T-cell (primary cell): ENCODE results near the gene THBS1. TPM values are rescaled to one million over a fixed set of nuclear protein-coding genes. Genes with fewer than 3 reads are reported as not detected.

Experiments used
- ATAC-seq, 4 experiments: fragments of 200-7000 bp in 3 of 4; fragments of 150-1000 bp in 1 of 4; cut with Tn5 transposase; replicated peaks in 1 of 4; 1 replicate in 3 of 4; 2 replicates in 1 of 4; pipeline ENCODE4 v1.10.0; 2021; ENCODE audit warnings: moderate library complexity in 3 of 4, mild to moderate bottlenecking in 2 of 4, moderate number of reproducible peaks in 1 of 4
- CTCF ChIA-PET, 2 donors: fragments of 300-600 bp; sonication (Branson Sonifier 250); formaldehyde crosslinking; loops; one replicate each; lab custom pipeline; 2022; ENCODE audit warnings: antibody characterized with exemption in 2 of 2; lab: Charles Lee
- POLR2A ChIA-PET, 2 donors: fragments of 300-600 bp; sonication (Branson Sonifier 250); formaldehyde crosslinking; loops; one replicate each; lab custom pipeline; 2022; ENCODE audit warnings: antibody characterized with exemption in 2 of 2; lab: Charles Lee
- DNase-seq, 35 experiments: peaks; one replicate each; pipeline versions ENCODE4 v3.0.0 to v3.0.0-alpha.2; 2013 to 2023
- H3K27ac ChIP-seq: one replicate; pipeline ENCODE4 v1.5.1; 2013; ENCODE audit warnings: low read length
- H3K27me3 ChIP-seq, 2 experiments: replicated peaks in 1 of 2; 1 replicate in 1 of 2; 2 replicates in 1 of 2; pipeline versions ENCODE4 v1.6.1 to v1.7.0; 2013; ENCODE audit warnings: low read length in 1 of 2, mixed read lengths in 1 of 2; ENCODE audit not compliant: control insufficient read depth in 2 of 2, insufficient read depth in 2 of 2; ENCODE audit errors: extremely low read depth in 1 of 2
- H3K36me3 ChIP-seq, 2 donors: 1 replicate in 1 of 2; 2 replicates in 1 of 2; pipeline versions ENCODE4 v1.6.1 to v1.7.0; 2013; ENCODE audit warnings: low read length in 1 of 2; ENCODE audit not compliant: control insufficient read depth in 2 of 2, insufficient read depth in 1 of 2; ENCODE audit errors: extremely low read depth in 1 of 2
- H3K4me1 ChIP-seq, 2 experiments: 1 replicate in 1 of 2; 2 replicates in 1 of 2; pipeline versions ENCODE4 v1.6.1 to v1.7.0; 2013; ENCODE audit warnings: low read length in 2 of 2, mixed read lengths in 1 of 2; ENCODE audit not compliant: insufficient read depth in 2 of 2, control insufficient read depth in 1 of 2; ENCODE audit errors: extremely low read depth in 1 of 2
- H3K4me3 ChIP-seq, 2 donors: 1 replicate in 1 of 2; 2 replicates in 1 of 2; pipeline versions ENCODE4 v1.5.1 to v1.7.0; 2013; ENCODE audit warnings: mild to moderate bottlenecking in 2 of 2, low read length in 1 of 2, moderate library complexity in 1 of 2; ENCODE audit not compliant: control insufficient read depth in 1 of 2; ENCODE audit errors: extremely low read depth in 1 of 2
- H3K9me3 ChIP-seq: 2 replicates; pipeline ENCODE4 v1.7.0; 2013
- H3K27ac Mint-ChIP-seq, 2 donors: one replicate each; pipeline ENCODE4 v1.8.0; 2020 to 2021; ENCODE audit warnings: mild to moderate bottlenecking in 2 of 2, mixed read lengths in 2 of 2
- H3K27me3 Mint-ChIP-seq, 2 donors: one replicate each; pipeline ENCODE4 v1.8.0; 2021 to 2022; ENCODE audit warnings: mixed read lengths in 2 of 2
- H3K36me3 Mint-ChIP-seq: one replicate; pipeline ENCODE4 v1.8.0; 2021; ENCODE audit warnings: mixed read lengths
- H3K4me1 Mint-ChIP-seq, 3 donors: one replicate each; pipeline ENCODE4 v1.8.0; 2020 to 2022; ENCODE audit warnings: mixed read lengths in 3 of 3, mild to moderate bottlenecking in 1 of 3
- H3K4me3 Mint-ChIP-seq, 3 donors: one replicate each; pipeline ENCODE4 v1.8.0; 2020 to 2022; ENCODE audit warnings: mild to moderate bottlenecking in 3 of 3, mixed read lengths in 3 of 3, moderate library complexity in 3 of 3
- H3K9me3 Mint-ChIP-seq, 3 donors: one replicate each; pipeline ENCODE4 v1.8.0; 2020 to 2022; ENCODE audit warnings: mixed read lengths in 3 of 3
- WGBS: methylation state at CpG from one replicate; pipeline ENCODE4 v1.1.5; 2013; ENCODE audit warnings: missing lambda C conversion rate; ENCODE audit not compliant: insufficient coverage; 5-methylcytosine and 5-hydroxymethylcytosine counted together
- total RNA-seq, 35 experiments: library from RNA in 6 of 35; stranded (reverse) in 6 of 35; fragments of 120-200 nt in 1 of 35; gene quantifications; one replicate each; pipeline versions ENCODE4 v1.2.1 to v1.2.4 and lab custom pipeline; 2013 to 2026

Gene THBS1
- total RNA-seq, 5 donors from 2014 or later (not counting 1 experiment from before 2014, with no cell fraction given) = 1.3 to 8.6 (median 7.6) TPM

DNA sequence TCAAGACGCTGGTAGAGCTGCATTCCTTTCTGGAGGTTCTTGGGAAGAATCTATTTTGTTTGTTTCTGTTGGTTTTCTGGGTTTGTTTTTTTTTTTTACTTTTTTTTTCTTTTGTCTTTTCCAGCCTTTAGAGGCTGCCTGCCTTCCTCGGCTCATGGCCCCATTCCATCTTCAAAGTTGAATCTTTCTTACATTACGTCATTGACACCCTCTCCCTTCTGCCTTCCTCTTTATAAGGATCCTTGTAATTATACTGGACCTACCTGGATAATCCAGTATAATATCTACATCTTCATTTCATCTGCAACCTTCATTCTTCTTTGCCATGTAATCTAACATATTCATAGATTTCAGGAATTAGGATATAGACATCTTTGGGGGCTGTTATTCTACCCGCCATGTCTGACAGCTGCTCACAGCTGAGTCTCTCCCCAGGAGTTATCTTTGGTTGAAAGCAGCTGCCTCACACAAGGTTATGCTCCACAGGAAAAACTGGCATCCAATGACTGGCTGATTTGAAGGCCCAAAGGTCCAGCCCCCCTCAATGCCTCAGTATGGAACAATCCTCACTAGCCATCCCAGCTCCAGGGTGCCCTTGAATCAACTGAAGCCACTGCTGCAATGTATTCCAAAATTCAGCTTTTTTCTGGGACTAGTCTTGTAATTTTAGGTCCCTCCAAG is 38.4 kb upstream of the THBS1 start:
- CTCF ChIA-PET = no interaction called here
- Mint-ChIP-seq H3K27me3 (peaks cover 0 to 19% of the 10 kb centered on the region in 2 donors), H3K27ac (no peak overlapping the region), H3K36me3 (no peaks in the 10 kb centered on the region), H3K4me3 (no peak overlapping the region), H3K4me1 (peaks cover 0 to 5% (median 2%) of the 10 kb centered on the region in 3 donors), H3K9me3 (peaks cover 6 to 14% (median 7%) of the 10 kb centered on the region in 3 donors)
- DNase-seq (no peak), ATAC-seq (no peak)
- no peak overlapping the region for H3K27ac ChIP-seq
- H3K4me3 ChIP-seq = no peak overlapping the region
- H3K27me3 ChIP-seq = no peaks in the 10 kb centered on the region
- 93% methylated on average over 2 of the region's 4 CpGs for WGBS
- no peaks in the 10 kb centered on the region for H3K4me1 ChIP-seq
- POLR2A ChIA-PET = interaction anchor here in 1 of 2 donors (0.6 kb wide), 1 partner anchor 81 kb away, joined by 3 read pairs; no protein-coding TSS in a partner anchor
- H3K36me3 ChIP-seq = no peaks in the 10 kb centered on the region
- no peaks in the 10 kb centered on the region for H3K9me3 ChIP-seq

DNA sequence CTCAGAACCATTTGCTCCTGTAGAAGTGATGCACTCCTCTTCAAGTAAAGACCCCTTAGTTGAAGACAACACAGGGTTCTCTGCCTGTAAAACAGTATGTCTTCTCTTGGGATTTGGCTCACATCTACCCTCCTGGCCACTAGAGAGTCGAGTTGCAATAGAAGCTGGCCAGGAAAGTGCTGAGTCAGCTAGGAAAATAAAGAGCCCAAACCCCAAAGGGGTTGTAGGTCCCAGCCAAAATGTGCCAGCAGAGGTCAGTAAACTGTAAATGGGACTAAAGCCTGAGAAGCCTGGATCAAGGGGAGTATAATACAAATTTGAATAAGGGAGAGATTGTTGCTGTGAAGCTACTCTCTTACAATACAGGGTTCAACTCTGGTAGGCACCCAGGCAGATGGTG is 37.2 kb upstream of the THBS1 start:
- DNase-seq (no peak), ATAC-seq (no peak)
- H3K4me3 ChIP-seq = no peak overlapping the region
- no peak overlapping the region for H3K27ac Mint-ChIP-seq
- H3K4me1 Mint-ChIP-seq = peaks cover 0 to 5% (median 2%) of the 10 kb centered on the region in 3 donors
- WGBS = no CpG with 5 or more reads among the region's 1 CpG
- H3K27ac ChIP-seq = no peak overlapping the region
- H3K9me3 Mint-ChIP-seq = peaks cover 6 to 14% (median 7%) of the 10 kb centered on the region in 3 donors
- H3K9me3 ChIP-seq = no peaks in the 10 kb centered on the region
- H3K4me3 Mint-ChIP-seq = no peak overlapping the region
- H3K4me1 ChIP-seq = no peaks in the 10 kb centered on the region
- ChIA-PET CTCF (no interaction called here), POLR2A (no interaction called here)
- H3K27me3 Mint-ChIP-seq = peaks cover 0 to 19% of the 10 kb centered on the region in 2 donors
- H3K27me3 ChIP-seq = no peaks in the 10 kb centered on the region
- no peaks in the 10 kb centered on the region for H3K36me3 ChIP-seq
- H3K36me3 Mint-ChIP-seq = no peaks in the 10 kb centered on the region

DNA sequence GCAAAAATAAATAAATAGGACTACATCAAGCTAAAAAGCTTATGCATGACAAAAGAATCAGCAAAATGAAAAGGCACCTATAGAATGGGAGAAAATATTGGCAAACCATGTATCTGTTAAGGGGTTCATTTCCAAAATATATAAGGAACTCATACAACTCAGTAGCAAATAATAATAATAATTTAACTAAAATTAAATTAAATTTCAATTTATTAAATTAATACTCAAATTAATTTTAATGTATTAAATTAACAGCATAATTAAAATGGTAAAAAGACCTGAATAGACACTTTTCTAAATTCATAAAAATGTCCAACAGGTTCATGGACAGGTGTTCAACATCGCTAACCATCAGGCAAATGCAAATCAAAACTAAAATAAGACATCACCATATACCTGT is 34.0 kb upstream of the THBS1 start:
- H3K4me1 Mint-ChIP-seq = no peaks in the 10 kb centered on the region
- ATAC-seq (no peak), DNase-seq (no peak)
- H3K27me3 Mint-ChIP-seq = peaks cover 0 to 21% of the 10 kb centered on the region in 2 donors
- POLR2A ChIA-PET = no interaction called here
- no peaks in the 10 kb centered on the region for H3K27me3 ChIP-seq
- no peaks in the 10 kb centered on the region for H3K36me3 Mint-ChIP-seq
- no peak overlapping the region for H3K4me3 Mint-ChIP-seq
- H3K9me3 ChIP-seq = no peaks in the 10 kb centered on the region
- H3K9me3 Mint-ChIP-seq = peaks cover 6 to 14% (median 7%) of the 10 kb centered on the region in 3 donors
- H3K27ac Mint-ChIP-seq = no peak overlapping the region
- no CpG with 5 or more reads among the region's 1 CpG for WGBS
- H3K36me3 ChIP-seq = no peaks in the 10 kb centered on the region
- no peak overlapping the region for H3K4me3 ChIP-seq
- H3K27ac ChIP-seq = no peak overlapping the region
- CTCF ChIA-PET = no interaction called here
- no peaks in the 10 kb centered on the region for H3K4me1 ChIP-seq

DNA sequence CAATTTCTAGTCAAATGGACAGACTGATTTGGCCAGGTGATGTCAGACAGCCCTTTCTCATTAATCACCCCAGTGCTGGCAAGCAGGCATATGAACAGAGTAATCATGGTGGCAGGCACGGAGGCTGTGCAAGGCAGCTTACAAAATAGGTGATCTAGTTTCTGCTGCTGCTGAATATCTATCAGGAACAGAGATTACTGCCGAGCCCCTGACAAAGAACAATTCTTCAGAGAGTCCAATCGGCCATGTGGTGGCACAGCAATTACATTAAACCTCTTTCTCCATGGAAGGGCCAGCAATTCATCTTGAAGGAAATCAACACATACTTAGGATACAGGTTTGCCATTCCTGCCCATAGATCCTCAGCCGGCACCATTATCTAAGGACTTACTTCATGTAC is 32.3 kb upstream of the THBS1 start:
- H3K4me1 ChIP-seq = no peaks in the 10 kb centered on the region
- H3K9me3 ChIP-seq = no peaks in the 10 kb centered on the region
- no peaks in the 10 kb centered on the region for H3K36me3 Mint-ChIP-seq
- H3K36me3 ChIP-seq = no peaks in the 10 kb centered on the region
- H3K4me3 ChIP-seq = no peak overlapping the region
- H3K27me3 Mint-ChIP-seq = peaks cover 0 to 17% of the 10 kb centered on the region in 2 donors
- no peak overlapping the region for H3K27ac Mint-ChIP-seq
- no peak overlapping the region for H3K4me3 Mint-ChIP-seq
- no peaks in the 10 kb centered on the region for H3K4me1 Mint-ChIP-seq
- DNase-seq (no peak), ATAC-seq (no peak)
- H3K27me3 ChIP-seq = no peaks in the 10 kb centered on the region
- 88% methylated on average over 4 of the region's 4 CpGs for WGBS
- H3K27ac ChIP-seq = no peak overlapping the region
- POLR2A ChIA-PET = no interaction called here
- CTCF ChIA-PET = no interaction called here
- peaks cover 6 to 14% (median 7%) of the 10 kb centered on the region in 3 donors for H3K9me3 Mint-ChIP-seq

DNA sequence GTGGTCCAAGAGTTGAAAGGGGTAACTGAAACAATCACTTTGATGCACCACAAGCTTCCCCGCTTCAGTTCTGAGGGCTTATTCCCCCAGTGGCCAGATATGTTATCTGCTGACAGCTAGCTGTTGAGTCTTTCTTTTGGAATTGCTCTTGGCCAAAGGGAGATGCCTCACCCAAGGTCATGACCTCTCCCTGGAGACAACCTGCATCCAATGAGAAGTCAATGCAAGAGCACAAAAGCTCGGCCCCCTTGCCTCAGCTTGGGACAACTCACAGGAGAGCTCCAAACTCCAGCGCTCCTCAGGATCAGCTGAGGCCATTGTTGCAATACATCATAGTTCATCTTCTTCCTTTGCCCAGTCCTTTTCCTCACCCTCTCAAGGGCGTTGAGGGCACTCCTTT is 31.0 kb upstream of the THBS1 start:
- no peaks in the 10 kb centered on the region for H3K36me3 ChIP-seq
- no peak overlapping the region for H3K27ac Mint-ChIP-seq
- no peak overlapping the region for H3K4me3 Mint-ChIP-seq
- no peak for ATAC-seq
- DNase-seq = no peak
- no peaks in the 10 kb centered on the region for H3K36me3 Mint-ChIP-seq
- H3K4me1 ChIP-seq = no peaks in the 10 kb centered on the region
- CTCF ChIA-PET = no interaction called here
- 75% methylated on average over 4 of the region's 4 CpGs for WGBS
- H3K4me3 ChIP-seq = no peak overlapping the region
- H3K27me3 ChIP-seq = no peaks in the 10 kb centered on the region
- H3K4me1 Mint-ChIP-seq = no peaks in the 10 kb centered on the region
- peaks cover 0 to 14% of the 10 kb centered on the region in 2 donors for H3K27me3 Mint-ChIP-seq
- H3K9me3 Mint-ChIP-seq = peaks cover 2 to 10% (median 2%) of the 10 kb centered on the region in 3 donors
- POLR2A ChIA-PET = no interaction called here
- H3K9me3 ChIP-seq = no peaks in the 10 kb centered on the region
- no peak overlapping the region for H3K27ac ChIP-seq

DNA sequence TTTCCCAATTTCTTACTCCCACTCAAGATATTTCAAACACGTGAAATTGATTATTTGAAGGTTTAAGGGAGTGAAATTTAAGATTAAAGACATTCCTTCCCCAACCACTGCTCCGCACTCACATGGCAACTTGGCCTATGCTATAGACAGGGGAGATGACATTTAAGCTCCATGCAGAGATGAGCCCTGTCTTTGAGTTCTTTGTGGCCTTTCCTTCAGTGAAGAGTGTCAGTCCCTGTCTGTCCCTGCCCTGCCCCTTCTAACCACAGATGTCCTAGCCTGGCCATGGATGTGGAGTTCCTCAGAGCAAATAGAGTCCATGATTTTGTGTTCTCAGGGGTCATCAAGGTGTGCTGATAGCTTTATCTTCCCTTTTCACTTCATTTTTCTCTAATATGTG is 29.4 kb upstream of the THBS1 start:
- H3K9me3 ChIP-seq = no peaks in the 10 kb centered on the region
- Mint-ChIP-seq H3K4me3 (no peak overlapping the region), H3K27me3 (peaks cover 0 to 8% of the 10 kb centered on the region in 2 donors), H3K9me3 (no peaks in the 10 kb centered on the region), H3K27ac (no peak overlapping the region), H3K36me3 (no peaks in the 10 kb centered on the region), H3K4me1 (no peaks in the 10 kb centered on the region)
- H3K27me3 ChIP-seq = no peaks in the 10 kb centered on the region
- no peaks in the 10 kb centered on the region for H3K4me1 ChIP-seq
- no CpG with 5 or more reads among the region's 2 CpGs for WGBS
- ATAC-seq (no peak), DNase-seq (no peak)
- CTCF ChIA-PET = no interaction called here
- H3K27ac ChIP-seq = no peak overlapping the region
- POLR2A ChIA-PET = no interaction called here
- no peaks in the 10 kb centered on the region for H3K36me3 ChIP-seq
- H3K4me3 ChIP-seq = no peak overlapping the region
